H1 (cell line): Measurements from ENCODE around the gene SNX20. TPM values are rescaled to one million over a fixed set of nuclear protein-coding genes. Genes with fewer than 3 reads are reported as not detected.

Experiments
- CBX8 ChIP-seq: fragments of 300-800, 300-1000 bp; sonication (generic); IDR thresholded peaks from 2 replicates; pipeline ENCODE4 v1.7.1; 2016; ENCODE audit warnings: low read depth, low read length, borderline replicate concordance
- CHD7 ChIP-seq: fragments of 300-600 bp; sonication (generic); IDR thresholded peaks from 2 replicates; pipeline ENCODE4 v1.7.1; 2012; ENCODE audit warnings: low read length, moderate library complexity, mild to moderate bottlenecking, inconsistent platforms; ENCODE audit not compliant: insufficient replicate concordance
- ZNF274 ChIP-seq: IDR thresholded peaks from 2 replicates; pipeline ENCODE4 v1.7.0; 2012; ENCODE audit warnings: low read length, borderline replicate concordance; ENCODE audit errors: extremely low read depth
- polyA plus RNA-seq, 7 experiments: library from polyadenylated mRNA; depleted of rRNA in 3 of 7; stranded (reverse) in 5 of 7; unstranded in 2 of 7; fragments of >200 nt in 5 of 7; fragments of 200-250 nt in 2 of 7; gene quantifications; 1 replicate in 5 of 7; 2 replicates in 1 of 7; 4 replicates in 1 of 7; pipeline versions ENCODE4 v1.2.1 to v1.2.3, GENCODE V29; 2011 to 2013; ENCODE audit warnings: missing spikeins in 2 of 7, mixed read lengths in 2 of 7
- total RNA-seq: library from RNA; stranded (reverse); fragmentation: NEBNext Ultra II Directional; extraction: Animal tissue kit (Norgen Biotek cat#: 25700); gene quantifications from 2 replicates; pipeline ENCODE4 v1.2.1, GENCODE V29; 2021

The SNX20 gene
- total and polyA plus RNA-seq, 2 of the 8 experiments (the other 6 are each of a cell fraction or from before 2014, with no cell fraction given), result not detected

GRCh38 chr16:50624449-50624970 lies 56.6 kb downstream of the SNX20 start (continued):
- no peak for TF ChIP-seq CHD7
- no peak for TF ChIP-seq CBX8
- no peak for TF ChIP-seq ZNF274
